ENCODE measurements around the gene ASS1. TPM values are rescaled to one million over a fixed set of nuclear protein-coding genes. Genes with fewer than 3 reads are reported as not detected.
A peak's percentile ranks its signal among the peaks of the same experiment; 100 is the strongest.

Gene ASS1
- total and polyA plus RNA-seq, 2 of the 13 experiments (the other 11 are each of a cell fraction or from before 2014, with no cell fraction given) = 77.6 to 122 TPM

DNA sequence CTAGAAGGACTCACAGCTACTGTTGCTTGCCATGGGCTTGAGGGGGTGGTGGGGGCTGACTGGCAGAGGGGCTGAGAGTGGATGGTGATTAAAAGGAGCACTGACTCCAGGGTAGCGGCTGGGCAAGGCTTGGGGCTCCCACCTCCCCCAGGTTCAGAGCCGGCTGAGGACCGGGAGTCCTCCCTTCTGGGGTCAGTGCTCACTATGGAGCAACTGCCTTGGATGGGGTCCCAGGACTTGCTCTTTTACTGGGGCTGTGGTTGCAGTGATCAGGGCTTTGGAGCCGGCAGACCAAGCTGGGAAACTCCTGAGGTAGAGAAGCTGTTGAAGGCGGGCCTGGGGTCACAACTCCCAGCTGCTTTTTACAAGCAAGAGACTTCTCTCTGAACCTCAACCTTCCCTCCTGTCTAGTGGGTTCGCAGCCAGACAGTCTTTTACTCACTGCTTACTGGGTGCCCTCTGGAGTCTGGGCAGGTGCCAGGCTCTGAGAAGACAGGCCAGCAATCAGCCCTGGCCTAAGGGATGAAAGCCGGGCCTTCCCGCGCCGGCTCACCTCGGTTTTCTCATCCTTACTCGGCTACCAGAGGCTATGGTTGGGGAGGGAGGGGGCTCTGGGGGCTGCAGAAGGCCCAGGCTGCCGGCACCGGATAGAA is 795 bp upstream of the ASS1 start (continued):
- TF ChIP-seq, protein P1, sequence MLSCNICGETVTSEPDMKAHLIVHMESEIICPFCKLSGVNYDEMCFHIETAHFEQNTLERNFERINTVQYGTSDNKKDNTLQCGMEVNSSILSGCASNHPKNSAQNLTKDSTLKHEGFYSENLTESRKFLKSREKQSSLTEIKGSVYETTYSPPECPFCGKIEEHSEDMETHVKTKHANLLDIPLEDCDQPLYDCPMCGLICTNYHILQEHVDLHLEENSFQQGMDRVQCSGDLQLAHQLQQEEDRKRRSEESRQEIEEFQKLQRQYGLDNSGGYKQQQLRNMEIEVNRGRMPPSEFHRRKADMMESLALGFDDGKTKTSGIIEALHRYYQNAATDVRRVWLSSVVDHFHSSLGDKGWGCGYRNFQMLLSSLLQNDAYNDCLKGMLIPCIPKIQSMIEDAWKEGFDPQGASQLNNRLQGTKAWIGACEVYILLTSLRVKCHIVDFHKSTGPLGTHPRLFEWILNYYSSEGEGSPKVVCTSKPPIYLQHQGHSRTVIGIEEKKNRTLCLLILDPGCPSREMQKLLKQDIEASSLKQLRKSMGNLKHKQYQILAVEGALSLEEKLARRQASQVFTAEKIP (CRISPR knock-in tag; IDR thresholded peaks at IDR 0.05; ENCODE audit: borderline replicate concordance) = no peak
- TF ChIP-seq ZNF263 (CRISPR knock-in tag; IDR thresholded peaks at IDR 0.05) = peak; percentile 91
- TF ChIP-seq BCL6 (CRISPR knock-in tag; IDR thresholded peaks at IDR 0.05) = no peak
- no peak for TF ChIP-seq CEBPG (CRISPR knock-in tag; IDR thresholded peaks at IDR 0.05)
- TF ChIP-seq, protein P2, sequence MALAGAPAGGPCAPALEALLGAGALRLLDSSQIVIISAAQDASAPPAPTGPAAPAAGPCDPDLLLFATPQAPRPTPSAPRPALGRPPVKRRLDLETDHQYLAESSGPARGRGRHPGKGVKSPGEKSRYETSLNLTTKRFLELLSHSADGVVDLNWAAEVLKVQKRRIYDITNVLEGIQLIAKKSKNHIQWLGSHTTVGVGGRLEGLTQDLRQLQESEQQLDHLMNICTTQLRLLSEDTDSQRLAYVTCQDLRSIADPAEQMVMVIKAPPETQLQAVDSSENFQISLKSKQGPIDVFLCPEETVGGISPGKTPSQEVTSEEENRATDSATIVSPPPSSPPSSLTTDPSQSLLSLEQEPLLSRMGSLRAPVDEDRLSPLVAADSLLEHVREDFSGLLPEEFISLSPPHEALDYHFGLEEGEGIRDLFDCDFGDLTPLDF (CRISPR knock-in tag; IDR thresholded peaks at IDR 0.05) = no peak
- TF ChIP-seq, protein P3, sequence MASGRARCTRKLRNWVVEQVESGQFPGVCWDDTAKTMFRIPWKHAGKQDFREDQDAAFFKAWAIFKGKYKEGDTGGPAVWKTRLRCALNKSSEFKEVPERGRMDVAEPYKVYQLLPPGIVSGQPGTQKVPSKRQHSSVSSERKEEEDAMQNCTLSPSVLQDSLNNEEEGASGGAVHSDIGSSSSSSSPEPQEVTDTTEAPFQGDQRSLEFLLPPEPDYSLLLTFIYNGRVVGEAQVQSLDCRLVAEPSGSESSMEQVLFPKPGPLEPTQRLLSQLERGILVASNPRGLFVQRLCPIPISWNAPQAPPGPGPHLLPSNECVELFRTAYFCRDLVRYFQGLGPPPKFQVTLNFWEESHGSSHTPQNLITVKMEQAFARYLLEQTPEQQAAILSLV (CRISPR knock-in tag; IDR thresholded peaks at IDR 0.05; ENCODE audit: borderline replicate concordance) = no peak
- 0 out of 2 replicates have a peak, but pooled peaks have one; percentile 4 for TF ChIP-seq DR1 (CRISPR knock-in tag; IDR thresholded peaks at IDR 0.05)
- TF ChIP-seq, protein P4, sequence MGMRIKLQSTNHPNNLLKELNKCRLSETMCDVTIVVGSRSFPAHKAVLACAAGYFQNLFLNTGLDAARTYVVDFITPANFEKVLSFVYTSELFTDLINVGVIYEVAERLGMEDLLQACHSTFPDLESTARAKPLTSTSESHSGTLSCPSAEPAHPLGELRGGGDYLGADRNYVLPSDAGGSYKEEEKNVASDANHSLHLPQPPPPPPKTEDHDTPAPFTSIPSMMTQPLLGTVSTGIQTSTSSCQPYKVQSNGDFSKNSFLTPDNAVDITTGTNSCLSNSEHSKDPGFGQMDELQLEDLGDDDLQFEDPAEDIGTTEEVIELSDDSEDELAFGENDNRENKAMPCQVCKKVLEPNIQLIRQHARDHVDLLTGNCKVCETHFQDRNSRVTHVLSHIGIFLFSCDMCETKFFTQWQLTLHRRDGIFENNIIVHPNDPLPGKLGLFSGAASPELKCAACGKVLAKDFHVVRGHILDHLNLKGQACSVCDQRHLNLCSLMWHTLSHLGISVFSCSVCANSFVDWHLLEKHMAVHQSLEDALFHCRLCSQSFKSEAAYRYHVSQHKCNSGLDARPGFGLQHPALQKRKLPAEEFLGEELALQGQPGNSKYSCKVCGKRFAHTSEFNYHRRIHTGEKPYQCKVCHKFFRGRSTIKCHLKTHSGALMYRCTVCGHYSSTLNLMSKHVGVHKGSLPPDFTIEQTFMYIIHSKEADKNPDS (CRISPR knock-in tag; IDR thresholded peaks at IDR 0.05) = no peak
- TF ChIP-seq, protein P5, sequence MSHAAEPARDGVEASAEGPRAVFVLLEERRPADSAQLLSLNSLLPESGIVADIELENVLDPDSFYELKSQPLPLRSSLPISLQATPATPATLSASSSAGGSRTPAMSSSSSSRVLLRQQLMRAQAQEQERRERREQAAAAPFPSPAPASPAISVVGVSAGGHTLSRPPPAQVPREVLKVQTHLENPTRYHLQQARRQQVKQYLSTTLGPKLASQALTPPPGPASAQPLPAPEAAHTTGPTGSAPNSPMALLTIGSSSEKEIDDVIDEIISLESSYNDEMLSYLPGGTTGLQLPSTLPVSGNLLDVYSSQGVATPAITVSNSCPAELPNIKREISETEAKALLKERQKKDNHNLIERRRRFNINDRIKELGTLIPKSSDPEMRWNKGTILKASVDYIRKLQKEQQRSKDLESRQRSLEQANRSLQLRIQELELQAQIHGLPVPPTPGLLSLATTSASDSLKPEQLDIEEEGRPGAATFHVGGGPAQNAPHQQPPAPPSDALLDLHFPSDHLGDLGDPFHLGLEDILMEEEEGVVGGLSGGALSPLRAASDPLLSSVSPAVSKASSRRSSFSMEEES (CRISPR knock-in tag; IDR thresholded peaks at IDR 0.05) = no peak
- TF ChIP-seq ZNF460 (CRISPR knock-in tag; IDR thresholded peaks at IDR 0.05; ENCODE audit: borderline replicate concordance) = no peak
- TF ChIP-seq CBX1 (IDR thresholded peaks at IDR 0.05; ENCODE audit: low read depth) = no peak
- no peak for TF ChIP-seq ATRX (CRISPR knock-in tag; IDR thresholded peaks at IDR 0.05; ENCODE audit: borderline replicate concordance)
- peak; percentile 82 for TF ChIP-seq ZMYM3 (CRISPR knock-in tag; IDR thresholded peaks at IDR 0.05)
- no peak for TF ChIP-seq RORA (CRISPR knock-in tag; IDR thresholded peaks at IDR 0.05)
- no peak for TF ChIP-seq ISL2 (CRISPR knock-in tag; IDR thresholded peaks at IDR 0.05)
- no peak for TF ChIP-seq TBL1XR1 (IDR thresholded peaks at IDR 0.05; ENCODE audit: borderline replicate concordance, low read length, partially characterized antibody)

Measured in HepG2 (cell line).